B cell (primary cell): ENCODE results near the gene SCAMP4. TPM values are rescaled to one million over a fixed set of nuclear protein-coding genes. Genes with fewer than 3 reads are reported as not detected.

Source experiments
- ATAC-seq: fragments of 200-7000 bp; cut with Tn5 transposase; one replicate; pipeline ENCODE4 v1.10.0; 2021; ENCODE audit warnings: low read depth, mild to moderate bottlenecking, moderate number of reproducible peaks, moderate library complexity
- CTCF ChIA-PET: fragments of 350-600 bp; sonication (Branson Sonifier 250); formaldehyde crosslinking; loops from one replicate; lab custom pipeline; 2021; ENCODE audit warnings: antibody characterized with exemption, inconsistent platforms; lab: Charles Lee
- POLR2A ChIA-PET: fragments of 350-600 bp; sonication (Branson Sonifier 250); formaldehyde crosslinking; loops from one replicate; lab custom pipeline; 2021; ENCODE audit warnings: antibody characterized with exemption; lab: Charles Lee
- DNase-seq: peaks from one replicate; pipeline ENCODE4 v3.0.0; 2013
- H2AFZ ChIP-seq: 2 replicates; pipeline ENCODE4 v1.6.1; 2012; ENCODE audit warnings: mild to moderate bottlenecking, low read depth, low read length; ENCODE audit not compliant: insufficient read depth, poor library complexity, severe bottlenecking
- H3K27ac ChIP-seq, 2 donors: 1 replicate in 1 of 2; 2 replicates in 1 of 2; pipeline ENCODE4 v1.5.1; 2012 to 2013; ENCODE audit warnings: low read length in 2 of 2, mild to moderate bottlenecking in 2 of 2, moderate library complexity in 1 of 2
- H3K27me3 ChIP-seq, 4 experiments: fragments of 200-600 bp in 1 of 4; sonication (generic) in 1 of 4; replicated peaks in 1 of 4; 1 replicate in 2 of 4; 2 replicates in 2 of 4; pipeline versions ENCODE4 v1.6.1 to v1.7.0; 2013 to 2016; ENCODE audit warnings: low read length in 3 of 4, mild to moderate bottlenecking in 2 of 4, mixed read lengths in 1 of 4, moderate library complexity in 1 of 4; ENCODE audit not compliant: insufficient read depth in 4 of 4, control insufficient read depth in 3 of 4; ENCODE audit errors: control extremely low read depth in 1 of 4
- H3K36me3 ChIP-seq, 2 experiments: replicated peaks in 1 of 2; 1 replicate in 1 of 2; 2 replicates in 1 of 2; pipeline versions ENCODE4 v1.6.1 to v1.7.1; 2013; ENCODE audit warnings: low read length in 1 of 2; ENCODE audit not compliant: insufficient read depth in 2 of 2, control insufficient read depth in 1 of 2; ENCODE audit errors: control extremely low read depth in 1 of 2, extremely low read depth in 1 of 2
- H3K4me1 ChIP-seq, 2 donors: fragments of 200-600 bp in 1 of 2; sonication (generic) in 1 of 2; 1 replicate in 1 of 2; 2 replicates in 1 of 2; pipeline versions ENCODE4 v1.5.1 to v1.6.1; 2013 to 2017; ENCODE audit warnings: low read length in 2 of 2; ENCODE audit not compliant: control insufficient read depth in 2 of 2, insufficient read depth in 2 of 2
- H3K4me2 ChIP-seq: replicated peaks from 2 replicates; pipeline ENCODE3; 2012; ENCODE audit warnings: mild to moderate bottlenecking, low read depth, low read length; ENCODE audit not compliant: poor library complexity, severe bottlenecking
- H3K4me3 ChIP-seq, 5 experiments: fragments of 200-600 bp in 1 of 5; sonication (generic) in 1 of 5; 1 replicate in 3 of 5; 2 replicates in 2 of 5; pipeline versions ENCODE4 v1.5.1 to v1.7.0; 2011 to 2016; ENCODE audit warnings: low read length in 4 of 5, mild to moderate bottlenecking in 4 of 5, low read depth in 2 of 5, control low read depth in 1 of 5, moderate library complexity in 1 of 5; ENCODE audit not compliant: insufficient read depth in 1 of 5; ENCODE audit errors: control extremely low read depth in 1 of 5, extremely low read depth in 1 of 5
- H3K79me2 ChIP-seq: fragments of 200-600 bp; sonication (generic); one replicate; pipeline ENCODE4 v1.6.0; 2016; ENCODE audit warnings: low read length; ENCODE audit not compliant: control insufficient read depth, insufficient read depth
- H3K9ac ChIP-seq: fragments of 200-600 bp; sonication (generic); 2 replicates; pipeline ENCODE4 v1.6.1; 2017; ENCODE audit warnings: mild to moderate bottlenecking, low read length, moderate library complexity
- H3K9me3 ChIP-seq, 3 donors: one replicate each; pipeline versions ENCODE4 v1.6.1 to v1.7.1; 2013; ENCODE audit warnings: low read length in 2 of 3; ENCODE audit not compliant: control insufficient read depth in 2 of 3, insufficient read depth in 1 of 3; ENCODE audit errors: control extremely low read depth in 1 of 3
- H4K20me1 ChIP-seq: 2 replicates; pipeline ENCODE4 v1.6.0; 2012; ENCODE audit warnings: mild to moderate bottlenecking, low read length; ENCODE audit not compliant: insufficient read depth, control insufficient read depth, poor library complexity, severe bottlenecking
- H3K27ac Mint-ChIP-seq: one replicate; pipeline ENCODE4 v1.8.0; 2021; ENCODE audit warnings: mixed read lengths
- H3K27me3 Mint-ChIP-seq: one replicate; pipeline ENCODE4 v1.8.0; 2021; ENCODE audit warnings: mixed read lengths
- H3K4me1 Mint-ChIP-seq: one replicate; pipeline ENCODE4 v1.8.0; 2021; ENCODE audit warnings: mixed read lengths
- H3K4me3 Mint-ChIP-seq: one replicate; pipeline ENCODE4 v1.8.0; 2021; ENCODE audit warnings: mixed read lengths
- H3K9me3 Mint-ChIP-seq: one replicate; pipeline ENCODE4 v1.8.0; 2022; ENCODE audit warnings: mixed read lengths; ENCODE audit not compliant: insufficient read depth
- CTCF ChIP-seq: fragments of 200-600 bp; IDR thresholded peaks from one replicate; pipeline ENCODE4 v1.8.0; 2022; ENCODE audit warnings: antibody characterized with exemption, mild to moderate bottlenecking
- EZH2 ChIP-seq: IDR thresholded peaks from 2 replicates; pipeline ENCODE4 v1.6.1; 2012; ENCODE audit warnings: borderline replicate concordance, low read depth, mild to moderate bottlenecking, moderate library complexity, low read length; ENCODE audit not compliant: insufficient read depth, poor library complexity, severe bottlenecking
- WGBS: methylation state at CpG from one replicate; pipeline ENCODE4 v1.1.5; 2013; ENCODE audit warnings: missing lambda C conversion rate; ENCODE audit not compliant: insufficient coverage; 5-methylcytosine and 5-hydroxymethylcytosine counted together
- intact Hi-C: fragments of 100-400 bp; cut with micrococcal nuclease; formaldehyde crosslinking; loops from one replicate; pipeline ENCODE4 v1.10.0; 2022
- polyA plus RNA-seq: library from polyadenylated mRNA; depleted of rRNA; stranded (reverse); fragments of >200 nt; gene quantifications from 2 replicates; pipeline ENCODE4 v1.2.3, GENCODE V29; 2012
- total RNA-seq, 2 donors: library from RNA; stranded (reverse); fragments of 120-200 nt in 1 of 2; gene quantifications; 1 replicate in 1 of 2; 2 replicates in 1 of 2; pipeline versions ENCODE4 v1.2.3 to v1.2.4, GENCODE V29; 2013 to 2022

Gene SCAMP4
- total and polyA plus RNA-seq, 2 donors (not counting 1 experiment from before 2014, with no cell fraction given): 47.9 to 60.0 TPM

GRCh38 chr19:1856698-1857603 lies 48.2 kb upstream of the SCAMP4 start:
- Histone ChIP-seq H3K79me2 (peaks cover 81% of the 10 kb centered on the region), H4K20me1 (peaks cover 95% of the 10 kb centered on the region), H3K36me3 (peaks cover 0 to 4% of the 10 kb centered on the region in 2 experiments), H3K27me3 (no peaks in the 10 kb centered on the region), H3K9ac (peak overlapping the region; percentile 74), H3K4me1 (peaks cover 72 to 91% of the 10 kb centered on the region in 2 donors), H3K4me2 (peak overlapping the region; percentile 97), H3K4me3 (peak overlapping the region in 4 of 5 experiments; percentile 61 to 70 (median 64)), H3K27ac (peak overlapping the region; percentile 75 to 79), H3K9me3 (no peaks in the 10 kb centered on the region), H2AFZ (no peak overlapping the region)
- no peaks in the 10 kb centered on the region for H3K27me3 Mint-ChIP-seq
- peak overlapping the region; percentile 83 for H3K4me3 Mint-ChIP-seq
- ChIA-PET CTCF (interaction anchor here (0.9 to 1.8 kb wide), 3 partner anchors 8 to 76 kb away, joined by 4 to 5 read pairs (median 4); no protein-coding TSS in a partner anchor), POLR2A (interaction anchor here (0.6 to 1.9 kb wide), 7 partner anchors 7 to 765 kb away, joined by 3 to 6 read pairs (median 4); partner anchors contain the start of genes CIRBP and REXO1)
- ATAC-seq (peak; percentile 37), DNase-seq (peak; percentile 83)
- WGBS: under 1% methylated on average over 68 of the region's 73 CpGs
- TF ChIP-seq CTCF: no peak
- TF ChIP-seq EZH2: no peak
- H3K9me3 Mint-ChIP-seq: no peaks in the 10 kb centered on the region
- intact Hi-C loops: loop anchor here (1.0 kb wide), 1 partner anchor 7 kb away; no protein-coding TSS in a partner anchor
- H3K27ac Mint-ChIP-seq: peak overlapping the region; percentile 87
- H3K4me1 Mint-ChIP-seq: peaks cover 69% of the 10 kb centered on the region
